Mesenchymal stem cell (in vitro differentiated cells and primary cell): ENCODE results near the gene P3R3URF.

Experiments used
- DNase-seq: peaks from one replicate; pipeline ENCODE4 v3.0.0-alpha.2; 2013
- H2AFZ ChIP-seq: one replicate; pipeline ENCODE4 v1.6.1; 2013; ENCODE audit warnings: low read depth, mild to moderate bottlenecking, control low read depth, inconsistent platforms, low read length, moderate library complexity
- H2AK5ac ChIP-seq: 2 replicates; pipeline ENCODE4 v1.6.1; 2013; ENCODE audit warnings: low read length, moderate library complexity, mild to moderate bottlenecking, inconsistent platforms; ENCODE audit not compliant: severe bottlenecking
- H2BK120ac ChIP-seq: one replicate; pipeline ENCODE4 v1.6.1; 2013; ENCODE audit warnings: low read depth, mild to moderate bottlenecking, inconsistent platforms, low read length, moderate library complexity
- H2BK12ac ChIP-seq, 2 experiments: one replicate each; pipeline ENCODE4 v1.6.1; 2013; ENCODE audit warnings: inconsistent platforms in 2 of 2, low read length in 2 of 2, mild to moderate bottlenecking in 2 of 2, moderate library complexity in 2 of 2, control low read depth in 1 of 2
- H2BK15ac ChIP-seq: one replicate; pipeline ENCODE4 v1.6.1; 2013; ENCODE audit warnings: mild to moderate bottlenecking, low read depth, inconsistent platforms; ENCODE audit not compliant: poor library complexity, severe bottlenecking
- H2BK5ac ChIP-seq: 2 replicates; pipeline ENCODE4 v1.6.1; 2013; ENCODE audit warnings: low read depth, mild to moderate bottlenecking, low read length, control low read depth, inconsistent platforms; ENCODE audit not compliant: poor library complexity, severe bottlenecking
- H3K14ac ChIP-seq, 2 experiments: one replicate each; pipeline ENCODE4 v1.6.1; 2013; ENCODE audit warnings: inconsistent platforms in 2 of 2, low read length in 2 of 2, control low read depth in 1 of 2, mild to moderate bottlenecking in 1 of 2, moderate library complexity in 1 of 2
- H3K18ac ChIP-seq, 2 experiments: one replicate each; pipeline ENCODE4 v1.6.1; 2013; ENCODE audit warnings: inconsistent platforms in 2 of 2, low read length in 2 of 2, control low read depth in 1 of 2, low read depth in 1 of 2, mild to moderate bottlenecking in 1 of 2
- H3K23ac ChIP-seq, 2 experiments: one replicate each; pipeline ENCODE4 v1.6.1; 2013; ENCODE audit warnings: inconsistent platforms in 2 of 2, low read length in 2 of 2, mild to moderate bottlenecking in 2 of 2, moderate library complexity in 2 of 2, control low read depth in 1 of 2
- H3K27ac ChIP-seq: 2 replicates; pipeline ENCODE4 v1.5.1; 2013; ENCODE audit warnings: mild to moderate bottlenecking, moderate library complexity, low read length, control low read depth, inconsistent platforms; ENCODE audit not compliant: poor library complexity, severe bottlenecking
- H3K27me3 ChIP-seq, 2 experiments: 2 replicates each; pipeline versions ENCODE4 v1.6.1 to v1.7.0; 2013; ENCODE audit warnings: low read length in 2 of 2, mild to moderate bottlenecking in 2 of 2, moderate library complexity in 2 of 2, control low read depth in 1 of 2, inconsistent platforms in 1 of 2; ENCODE audit not compliant: control insufficient read depth in 1 of 2, insufficient read depth in 1 of 2
- H3K36me3 ChIP-seq, 2 experiments: 2 replicates each; pipeline versions ENCODE4 v1.6.1 to v1.7.0; 2013; ENCODE audit warnings: low read length in 2 of 2, control low read depth in 1 of 2, inconsistent platforms in 1 of 2, low read depth in 1 of 2, mild to moderate bottlenecking in 1 of 2; ENCODE audit not compliant: insufficient read depth in 2 of 2, control insufficient read depth in 1 of 2
- H3K4ac ChIP-seq, 2 experiments: one replicate each; pipeline ENCODE4 v1.6.1; 2013; ENCODE audit warnings: inconsistent platforms in 2 of 2, low read length in 2 of 2, mild to moderate bottlenecking in 2 of 2, moderate library complexity in 2 of 2, control low read depth in 1 of 2, low read depth in 1 of 2
- H3K4me1 ChIP-seq: 2 replicates; pipeline ENCODE4 v1.6.1; 2013; ENCODE audit warnings: low read depth, low read length, control low read depth; ENCODE audit not compliant: control insufficient read depth, insufficient read depth
- H3K4me2 ChIP-seq: 2 replicates; pipeline ENCODE4 v1.6.1; 2013; ENCODE audit warnings: low read length, mild to moderate bottlenecking, inconsistent platforms; ENCODE audit not compliant: poor library complexity, severe bottlenecking
- H3K4me3 ChIP-seq, 2 experiments: 2 replicates each; pipeline versions ENCODE4 v1.5.1 to v1.7.0; 2013; ENCODE audit warnings: low read length in 2 of 2, mild to moderate bottlenecking in 2 of 2, control low read depth in 1 of 2, low read depth in 1 of 2; ENCODE audit not compliant: insufficient read depth in 1 of 2
- H3K79me1 ChIP-seq: replicated peaks from 2 replicates; pipeline ENCODE4 v1.6.1; 2013; ENCODE audit warnings: mild to moderate bottlenecking, control low read depth, low read length, inconsistent platforms; ENCODE audit not compliant: poor library complexity, severe bottlenecking
- H3K9ac ChIP-seq: 2 replicates; pipeline ENCODE4 v1.7.0; 2013; ENCODE audit warnings: mild to moderate bottlenecking, low read length, moderate library complexity
- H3K9me3 ChIP-seq: 2 replicates; pipeline ENCODE4 v1.7.0; 2013; ENCODE audit warnings: mild to moderate bottlenecking, low read length; ENCODE audit not compliant: control insufficient read depth
- H4K8ac ChIP-seq: one replicate; pipeline ENCODE4 v1.6.1; 2013; ENCODE audit warnings: inconsistent platforms, mild to moderate bottlenecking, low read length, moderate library complexity
- H4K91ac ChIP-seq: one replicate; pipeline ENCODE4 v1.6.1; 2013; ENCODE audit warnings: mild to moderate bottlenecking, low read length, inconsistent platforms
- WGBS: methylation state at CpG from one replicate; pipeline ENCODE4 v1.1.7; 2013; ENCODE audit warnings: mixed read lengths; 5-methylcytosine and 5-hydroxymethylcytosine counted together

P3R3URF gene

GRCh38 chr1:46215504-46215903 is 39.2 kb upstream of the P3R3URF start:
- H3K18ac ChIP-seq: no peak overlapping the region
- no peaks in the 10 kb centered on the region for H3K79me1 ChIP-seq
- peaks cover 4% of the 10 kb centered on the region for H3K4me1 ChIP-seq
- no peaks in the 10 kb centered on the region for H3K27me3 ChIP-seq
- H4K8ac ChIP-seq: no peak overlapping the region
- H2BK12ac ChIP-seq: no peak overlapping the region
- no peak overlapping the region for H3K4me3 ChIP-seq
- no peak overlapping the region for H2BK120ac ChIP-seq
- no peak for DNase-seq
- no peak overlapping the region for H3K4me2 ChIP-seq
- no peak overlapping the region for H2AK5ac ChIP-seq
- H3K23ac ChIP-seq: no peak overlapping the region
- no peaks in the 10 kb centered on the region for H3K9me3 ChIP-seq
- no peak overlapping the region for H4K91ac ChIP-seq
- no peak overlapping the region for H3K4ac ChIP-seq
- no peak overlapping the region for H2BK5ac ChIP-seq
- H3K36me3 ChIP-seq: peaks cover 0 to 6% of the 10 kb centered on the region in 2 experiments
- no peak overlapping the region for H3K27ac ChIP-seq
- H2AFZ ChIP-seq: no peak overlapping the region
- no peak overlapping the region for H2BK15ac ChIP-seq
- no peak overlapping the region for H3K9ac ChIP-seq
- H3K14ac ChIP-seq: no peak overlapping the region

- H2BK12ac ChIP-seq: no peak overlapping the region
- peaks cover 2% of the 10 kb centered on the region for H3K79me1 ChIP-seq
- H3K4me2 ChIP-seq: no peak overlapping the region
- H4K91ac ChIP-seq: no peak overlapping the region
- H3K18ac ChIP-seq: no peak overlapping the region
- DNase-seq: peak; percentile 18
- no peak overlapping the region for H4K8ac ChIP-seq
- no peak overlapping the region for H3K14ac ChIP-seq
- H2AFZ ChIP-seq: no peak overlapping the region
- H3K4me1 ChIP-seq: no peaks in the 10 kb centered on the region
- H3K9me3 ChIP-seq: no peaks in the 10 kb centered on the region
- WGBS: 75% methylated on average over 2 of the region's 2 CpGs
- no peak overlapping the region for H2BK120ac ChIP-seq
- no peak overlapping the region for H3K4ac ChIP-seq
- H2BK5ac ChIP-seq: no peak overlapping the region
- no peak overlapping the region for H2BK15ac ChIP-seq
- H3K27ac ChIP-seq: no peak overlapping the region
- no peak overlapping the region for H3K9ac ChIP-seq
- H3K36me3 ChIP-seq: peaks cover 0 to 3% of the 10 kb centered on the region in 2 experiments
- H3K27me3 ChIP-seq: no peaks in the 10 kb centered on the region
- H2AK5ac ChIP-seq: no peak overlapping the region
- H3K4me3 ChIP-seq: no peak overlapping the region
- no peak overlapping the region for H3K23ac ChIP-seq
Observed at GRCh38 chr1:46211051-46211450, 34.8 kb upstream of the P3R3URF start.

- Histone ChIP-seq H3K4me2 (no peak overlapping the region), H2AK5ac (no peak overlapping the region), H4K91ac (no peak overlapping the region), H3K14ac (no peak overlapping the region), H3K27me3 (no peaks in the 10 kb centered on the region), H3K27ac (no peak overlapping the region), H3K23ac (no peak overlapping the region), H2BK15ac (no peak overlapping the region), H3K4me1 (no peaks in the 10 kb centered on the region), H3K79me1 (peaks cover 3% of the 10 kb centered on the region), H2BK12ac (no peak overlapping the region), H4K8ac (no peak overlapping the region), H3K9ac (no peak overlapping the region), H2BK5ac (no peak overlapping the region), H3K36me3 (peaks cover 0 to 3% of the 10 kb centered on the region in 2 experiments), H3K4ac (no peak overlapping the region), H3K9me3 (no peaks in the 10 kb centered on the region), H3K4me3 (no peak overlapping the region), H3K18ac (no peak overlapping the region), H2BK120ac (no peak overlapping the region), H2AFZ (no peak overlapping the region)
- no peak for DNase-seq
- 100% methylated on average over 3 of the region's 3 CpGs for WGBS
Observed at GRCh38 chr1:46210561-46210960, 34.3 kb upstream of the P3R3URF start.

- Histone ChIP-seq H3K4me1 (peaks cover 6% of the 10 kb centered on the region), H4K8ac (no peak overlapping the region), H2BK12ac (no peak overlapping the region), H3K9ac (no peak overlapping the region), H3K36me3 (peaks cover 0 to 3% of the 10 kb centered on the region in 2 experiments), H4K91ac (no peak overlapping the region), H3K23ac (no peak overlapping the region), H3K18ac (no peak overlapping the region), H2BK120ac (no peak overlapping the region), H2BK15ac (no peak overlapping the region), H3K9me3 (no peaks in the 10 kb centered on the region), H3K14ac (no peak overlapping the region), H3K4ac (no peak overlapping the region), H3K27ac (no peak overlapping the region), H3K79me1 (peaks cover 6% of the 10 kb centered on the region), H3K4me3 (no peak overlapping the region), H2AFZ (no peak overlapping the region), H3K4me2 (no peak overlapping the region), H2BK5ac (peak overlapping the region; percentile 19), H3K27me3 (no peaks in the 10 kb centered on the region), H2AK5ac (no peak overlapping the region)
- no peak for DNase-seq
- WGBS: 97% methylated on average over 2 of the region's 2 CpGs
Observed at GRCh38 chr1:46206399-46206798, 30.1 kb upstream of the P3R3URF start.
